HEK293 (cell line): ENCODE results near the gene EVPLL.

Experiments used
- BCL11A ChIP-seq: fragments of 450-650 bp; formaldehyde crosslinking; IDR thresholded peaks from 2 replicates; pipeline ENCODE4 v1.5.1; 2016; ENCODE audit warnings: low read depth, missing biosample characterization, missing genetic modification characterization
- MYNN ChIP-seq: fragments of 450-650 bp; formaldehyde crosslinking; IDR thresholded peaks from 2 replicates; pipeline ENCODE4 v1.5.1; 2016; ENCODE audit warnings: missing biosample characterization, missing genetic modification characterization, borderline replicate concordance
- OVOL3 ChIP-seq: fragments of 450-650 bp; formaldehyde crosslinking; IDR thresholded peaks from 2 replicates; pipeline ENCODE4 v1.5.1; 2016; ENCODE audit warnings: missing biosample characterization, missing genetic modification characterization
- SP3 ChIP-seq: fragments of 450-650 bp; formaldehyde crosslinking; IDR thresholded peaks from 2 replicates; pipeline ENCODE4 v1.5.1; 2016; ENCODE audit warnings: missing biosample characterization, missing genetic modification characterization
- ZBTB7A ChIP-seq: fragments of 450-650 bp; formaldehyde crosslinking; IDR thresholded peaks from 2 replicates; pipeline ENCODE4 v1.5.1; 2016; ENCODE audit warnings: low read depth, missing biosample characterization, missing genetic modification characterization
- ZBTB8A ChIP-seq: fragments of 450-650 bp; formaldehyde crosslinking; IDR thresholded peaks from 2 replicates; pipeline ENCODE4 v1.5.1; 2016; ENCODE audit warnings: missing biosample characterization, missing genetic modification characterization
- ZNF132 ChIP-seq: fragments of 450-650 bp; formaldehyde crosslinking; IDR thresholded peaks from 2 replicates; pipeline ENCODE4 v1.5.1; 2017; ENCODE audit warnings: missing biosample characterization, missing genetic modification characterization, borderline replicate concordance
- ZNF133 ChIP-seq: fragments of 450-650 bp; formaldehyde crosslinking; IDR thresholded peaks from 2 replicates; pipeline ENCODE4 v1.5.1; 2016; ENCODE audit warnings: missing biosample characterization, missing genetic modification characterization
- ZNF138 ChIP-seq: fragments of 450-650 bp; formaldehyde crosslinking; IDR thresholded peaks from 2 replicates; pipeline ENCODE4 v1.5.1; 2016; ENCODE audit warnings: missing biosample characterization, missing genetic modification characterization, borderline replicate concordance
- ZNF214 ChIP-seq: fragments of 450-650 bp; formaldehyde crosslinking; IDR thresholded peaks from 2 replicates; pipeline ENCODE4 v1.5.1; 2017; ENCODE audit warnings: missing biosample characterization, mild to moderate bottlenecking, missing genetic modification characterization, borderline replicate concordance
- ZNF274 ChIP-seq, 2 experiments: fragments of 200-500 bp in 1 of 2; fragments of 450-650 bp in 1 of 2; sonication (Bioruptor generic) in 1 of 2; formaldehyde crosslinking in 1 of 2; IDR thresholded peaks; 2 replicates each; pipeline versions ENCODE4 v1.5.1 to v1.6.1; 2014 to 2016; ENCODE audit warnings: borderline replicate concordance in 1 of 2, inconsistent platforms in 1 of 2, low read length in 1 of 2, missing biosample characterization in 1 of 2, missing genetic modification characterization in 1 of 2
- ZNF324 ChIP-seq: fragments of 450-650 bp; formaldehyde crosslinking; IDR thresholded peaks from 2 replicates; pipeline ENCODE4 v1.5.1; 2016; ENCODE audit warnings: missing biosample characterization, missing genetic modification characterization
- ZNF423 ChIP-seq: fragments of 450-650 bp; formaldehyde crosslinking; IDR thresholded peaks from 2 replicates; pipeline ENCODE4 v1.5.1; 2016; ENCODE audit warnings: missing biosample characterization, missing genetic modification characterization
- ZNF426 ChIP-seq: fragments of 450-650 bp; formaldehyde crosslinking; IDR thresholded peaks from 2 replicates; pipeline ENCODE4 v1.5.1; 2017; ENCODE audit warnings: missing biosample characterization, missing genetic modification characterization, mild to moderate bottlenecking, inconsistent platforms, moderate library complexity
- ZNF433 ChIP-seq: fragments of 450-650 bp; formaldehyde crosslinking; IDR thresholded peaks from 2 replicates; pipeline ENCODE4 v1.5.1; 2016; ENCODE audit warnings: missing biosample characterization, missing genetic modification characterization, low read depth
- ZNF549 ChIP-seq: fragments of 450-650 bp; IDR thresholded peaks from 2 replicates; pipeline ENCODE4 v1.5.1; 2018; ENCODE audit warnings: missing biosample characterization, missing genetic modification characterization, mild to moderate bottlenecking, inconsistent platforms, moderate library complexity
- ZNF560 ChIP-seq: fragments of 450-650 bp; formaldehyde crosslinking; IDR thresholded peaks from 2 replicates; pipeline ENCODE4 v1.5.1; 2017; ENCODE audit warnings: missing biosample characterization, missing genetic modification characterization, borderline replicate concordance
- ZNF658 ChIP-seq: fragments of 450-650 bp; formaldehyde crosslinking; IDR thresholded peaks from 2 replicates; pipeline ENCODE4; 2016; ENCODE audit warnings: missing biosample characterization, missing genetic modification characterization
- ZNF747 ChIP-seq: fragments of 450-650 bp; formaldehyde crosslinking; IDR thresholded peaks from 2 replicates; pipeline ENCODE4 v1.5.1; 2016; ENCODE audit warnings: missing biosample characterization, missing genetic modification characterization
- ZNF830 ChIP-seq: fragments of 450-650 bp; IDR thresholded peaks from 2 replicates; pipeline ENCODE4 v1.5.0; 2018; ENCODE audit warnings: missing biosample characterization, missing genetic modification characterization, low read depth, mild to moderate bottlenecking, moderate library complexity
- ZSCAN16 ChIP-seq: fragments of 450-650 bp; formaldehyde crosslinking; IDR thresholded peaks from 2 replicates; pipeline ENCODE4 v1.5.1; 2016; ENCODE audit warnings: missing biosample characterization, missing genetic modification characterization
- TF ChIP-seq, protein P1 (sequence below): fragments of 450-650 bp; formaldehyde crosslinking; IDR thresholded peaks from 2 replicates; pipeline ENCODE4 v1.5.1; 2016; ENCODE audit warnings: missing biosample characterization, missing genetic modification characterization
- TF ChIP-seq, protein P2 (sequence below): fragments of 450-650 bp; formaldehyde crosslinking; IDR thresholded peaks from 2 replicates; pipeline ENCODE4 v1.5.1; 2016; ENCODE audit warnings: missing biosample characterization, missing genetic modification characterization
- TF ChIP-seq, protein P3 (sequence below): fragments of 450-650 bp; formaldehyde crosslinking; IDR thresholded peaks from 2 replicates; pipeline ENCODE4 v1.5.1; 2016; ENCODE audit warnings: missing biosample characterization, missing genetic modification characterization
- TF ChIP-seq, protein P4 (sequence below): fragments of 450-650 bp; formaldehyde crosslinking; IDR thresholded peaks from 2 replicates; pipeline ENCODE4 v1.5.1; 2016; ENCODE audit warnings: missing biosample characterization, missing genetic modification characterization
- TF ChIP-seq, protein P5 (sequence below): fragments of 450-650 bp; IDR thresholded peaks from 2 replicates; pipeline ENCODE4 v1.5.1; 2018; ENCODE audit warnings: missing biosample characterization, mild to moderate bottlenecking, missing genetic modification characterization
- TF ChIP-seq, protein P6 (sequence below): fragments of 450-650 bp; formaldehyde crosslinking; IDR thresholded peaks from 2 replicates; pipeline ENCODE4 v1.5.1; 2017; ENCODE audit warnings: missing biosample characterization, missing genetic modification characterization

The EVPLL gene

DNA sequence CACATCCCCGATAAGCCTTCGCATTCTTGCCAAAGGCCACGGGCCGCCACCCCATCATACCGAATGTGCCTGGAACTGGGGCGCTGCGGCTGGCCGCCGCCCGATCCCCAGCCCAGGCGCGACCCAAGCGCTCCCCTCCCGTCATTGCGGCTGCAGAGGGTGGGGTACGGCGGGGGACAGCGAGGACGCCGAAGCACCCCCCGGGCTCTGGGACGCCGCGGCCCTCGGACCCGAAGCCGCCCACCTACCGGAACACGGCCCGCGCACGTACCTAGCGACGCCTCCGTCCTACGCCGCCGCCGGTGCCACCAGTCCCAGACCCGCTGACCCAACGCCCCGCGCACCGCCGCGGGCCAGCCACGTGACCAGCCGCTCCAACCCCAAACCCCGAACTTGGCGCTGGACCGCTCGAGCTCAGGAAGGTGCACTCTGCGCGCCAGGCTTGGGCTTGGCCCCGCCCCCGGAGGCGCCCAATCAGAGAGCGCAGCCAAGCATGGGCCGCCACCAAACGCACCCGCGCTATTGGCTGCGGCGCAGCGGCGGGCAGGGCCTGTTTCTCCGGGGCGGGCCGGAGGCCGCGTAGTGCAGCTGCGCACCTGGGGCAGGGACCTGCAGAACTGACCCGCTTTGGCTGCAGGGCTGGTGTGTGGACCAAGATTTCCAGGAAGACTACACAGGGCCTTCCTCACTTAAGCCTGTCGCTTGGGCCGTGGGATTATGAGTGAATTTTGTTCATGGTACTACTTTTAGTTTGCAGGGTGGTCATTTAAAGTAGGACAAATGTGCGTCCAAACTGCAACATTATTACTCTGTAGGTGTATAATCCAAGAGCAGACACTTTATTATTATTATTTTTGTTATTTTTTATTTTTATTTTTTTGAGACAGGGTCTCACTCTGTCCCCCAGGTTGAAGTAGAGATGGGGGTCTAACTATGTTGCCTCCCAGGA, 14.2 kb upstream of the EVPLL start, which contains the start of gene SHMT1 (continued):
- no peak for TF ChIP-seq MYNN (tag by site-specific recombination)
- TF ChIP-seq BCL11A (tag by site-specific recombination) = no peak
- TF ChIP-seq, protein P1, sequence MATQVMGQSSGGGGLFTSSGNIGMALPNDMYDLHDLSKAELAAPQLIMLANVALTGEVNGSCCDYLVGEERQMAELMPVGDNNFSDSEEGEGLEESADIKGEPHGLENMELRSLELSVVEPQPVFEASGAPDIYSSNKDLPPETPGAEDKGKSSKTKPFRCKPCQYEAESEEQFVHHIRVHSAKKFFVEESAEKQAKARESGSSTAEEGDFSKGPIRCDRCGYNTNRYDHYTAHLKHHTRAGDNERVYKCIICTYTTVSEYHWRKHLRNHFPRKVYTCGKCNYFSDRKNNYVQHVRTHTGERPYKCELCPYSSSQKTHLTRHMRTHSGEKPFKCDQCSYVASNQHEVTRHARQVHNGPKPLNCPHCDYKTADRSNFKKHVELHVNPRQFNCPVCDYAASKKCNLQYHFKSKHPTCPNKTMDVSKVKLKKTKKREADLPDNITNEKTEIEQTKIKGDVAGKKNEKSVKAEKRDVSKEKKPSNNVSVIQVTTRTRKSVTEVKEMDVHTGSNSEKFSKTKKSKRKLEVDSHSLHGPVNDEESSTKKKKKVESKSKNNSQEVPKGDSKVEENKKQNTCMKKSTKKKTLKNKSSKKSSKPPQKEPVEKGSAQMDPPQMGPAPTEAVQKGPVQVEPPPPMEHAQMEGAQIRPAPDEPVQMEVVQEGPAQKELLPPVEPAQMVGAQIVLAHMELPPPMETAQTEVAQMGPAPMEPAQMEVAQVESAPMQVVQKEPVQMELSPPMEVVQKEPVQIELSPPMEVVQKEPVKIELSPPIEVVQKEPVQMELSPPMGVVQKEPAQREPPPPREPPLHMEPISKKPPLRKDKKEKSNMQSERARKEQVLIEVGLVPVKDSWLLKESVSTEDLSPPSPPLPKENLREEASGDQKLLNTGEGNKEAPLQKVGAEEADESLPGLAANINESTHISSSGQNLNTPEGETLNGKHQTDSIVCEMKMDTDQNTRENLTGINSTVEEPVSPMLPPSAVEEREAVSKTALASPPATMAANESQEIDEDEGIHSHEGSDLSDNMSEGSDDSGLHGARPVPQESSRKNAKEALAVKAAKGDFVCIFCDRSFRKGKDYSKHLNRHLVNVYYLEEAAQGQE (tag by site-specific recombination) = peak; percentile 45; the same call in 1 of the 2 replicates
- no peak for TF ChIP-seq ZNF426
- TF ChIP-seq ZNF658 (tag by site-specific recombination) = no peak
- TF ChIP-seq ZNF214 (tag by site-specific recombination) = no peak
- no peak for TF ChIP-seq ZNF433
- TF ChIP-seq ZNF423 = no peak
- TF ChIP-seq, protein P2, sequence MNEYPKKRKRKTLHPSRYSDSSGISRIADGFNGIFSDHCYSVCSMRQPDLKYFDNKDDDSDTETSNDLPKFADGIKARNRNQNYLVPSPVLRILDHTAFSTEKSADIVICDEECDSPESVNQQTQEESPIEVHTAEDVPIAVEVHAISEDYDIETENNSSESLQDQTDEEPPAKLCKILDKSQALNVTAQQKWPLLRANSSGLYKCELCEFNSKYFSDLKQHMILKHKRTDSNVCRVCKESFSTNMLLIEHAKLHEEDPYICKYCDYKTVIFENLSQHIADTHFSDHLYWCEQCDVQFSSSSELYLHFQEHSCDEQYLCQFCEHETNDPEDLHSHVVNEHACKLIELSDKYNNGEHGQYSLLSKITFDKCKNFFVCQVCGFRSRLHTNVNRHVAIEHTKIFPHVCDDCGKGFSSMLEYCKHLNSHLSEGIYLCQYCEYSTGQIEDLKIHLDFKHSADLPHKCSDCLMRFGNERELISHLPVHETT (tag by site-specific recombination) = no peak
- TF ChIP-seq, protein P3, sequence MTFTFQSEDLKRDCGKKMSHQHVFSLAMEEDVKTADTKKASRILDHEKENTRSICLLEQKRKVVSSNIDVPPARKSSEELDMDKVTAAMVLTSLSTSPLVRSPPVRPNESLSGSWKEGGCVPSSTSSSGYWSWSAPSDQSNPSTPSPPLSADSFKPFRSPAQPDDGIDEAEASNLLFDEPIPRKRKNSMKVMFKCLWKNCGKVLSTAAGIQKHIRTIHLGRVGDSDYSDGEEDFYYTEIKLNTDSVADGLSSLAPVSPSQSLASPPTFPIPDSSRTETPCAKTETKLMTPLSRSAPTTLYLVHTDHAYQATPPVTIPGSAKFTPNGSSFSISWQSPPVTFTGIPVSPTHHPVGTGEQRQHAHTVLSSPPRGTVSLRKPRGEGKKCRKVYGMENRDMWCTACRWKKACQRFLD (tag by site-specific recombination) = no peak
- no peak for TF ChIP-seq ZNF133 (tag by site-specific recombination)
- TF ChIP-seq, protein P4, sequence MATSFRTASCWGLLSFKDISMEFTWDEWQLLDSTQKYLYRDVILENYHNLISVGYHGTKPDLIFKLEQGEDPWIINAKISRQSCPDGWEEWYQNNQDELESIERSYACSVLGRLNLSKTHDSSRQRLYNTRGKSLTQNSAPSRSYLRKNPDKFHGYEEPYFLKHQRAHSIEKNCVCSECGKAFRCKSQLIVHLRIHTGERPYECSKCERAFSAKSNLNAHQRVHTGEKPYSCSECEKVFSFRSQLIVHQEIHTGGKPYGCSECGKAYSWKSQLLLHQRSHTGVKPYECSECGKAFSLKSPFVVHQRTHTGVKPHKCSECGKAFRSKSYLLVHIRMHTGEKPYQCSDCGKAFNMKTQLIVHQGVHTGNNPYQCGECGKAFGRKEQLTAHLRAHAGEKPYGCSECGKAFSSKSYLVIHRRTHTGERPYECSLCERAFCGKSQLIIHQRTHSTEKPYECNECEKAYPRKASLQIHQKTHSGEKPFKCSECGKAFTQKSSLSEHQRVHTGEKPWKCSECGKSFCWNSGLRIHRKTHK (tag by site-specific recombination) = no peak
- TF ChIP-seq SP3 (tag by site-specific recombination) = peak; percentile 83
- TF ChIP-seq ZBTB7A (tag by site-specific recombination) = 0 out of 2 replicates have a peak, but pooled peaks have one; percentile 31
- no peak for TF ChIP-seq ZNF560 (tag by site-specific recombination)
- TF ChIP-seq OVOL3 (tag by site-specific recombination) = no peak
- TF ChIP-seq ZNF747 (tag by site-specific recombination) = no peak
- TF ChIP-seq ZBTB8A (tag by site-specific recombination) = 0 out of 2 replicates have a peak, but pooled peaks have one; percentile 35
- TF ChIP-seq ZNF132 (tag by site-specific recombination) = no peak
- no peak for TF ChIP-seq ZNF549 (tag by site-specific recombination)
- no peak for TF ChIP-seq ZNF830 (tag by site-specific recombination)
- TF ChIP-seq ZNF274 (IDR thresholded peaks at IDR 0.05; ENCODE audit: low read length) = no peak
- TF ChIP-seq ZNF274 (tag by site-specific recombination; IDR thresholded peaks at IDR 0.05; ENCODE audit: borderline replicate concordance) = no peak
- TF ChIP-seq ZNF138 (tag by site-specific recombination) = no peak
- no peak for TF ChIP-seq ZSCAN16 (tag by site-specific recombination)
- TF ChIP-seq, protein P5, sequence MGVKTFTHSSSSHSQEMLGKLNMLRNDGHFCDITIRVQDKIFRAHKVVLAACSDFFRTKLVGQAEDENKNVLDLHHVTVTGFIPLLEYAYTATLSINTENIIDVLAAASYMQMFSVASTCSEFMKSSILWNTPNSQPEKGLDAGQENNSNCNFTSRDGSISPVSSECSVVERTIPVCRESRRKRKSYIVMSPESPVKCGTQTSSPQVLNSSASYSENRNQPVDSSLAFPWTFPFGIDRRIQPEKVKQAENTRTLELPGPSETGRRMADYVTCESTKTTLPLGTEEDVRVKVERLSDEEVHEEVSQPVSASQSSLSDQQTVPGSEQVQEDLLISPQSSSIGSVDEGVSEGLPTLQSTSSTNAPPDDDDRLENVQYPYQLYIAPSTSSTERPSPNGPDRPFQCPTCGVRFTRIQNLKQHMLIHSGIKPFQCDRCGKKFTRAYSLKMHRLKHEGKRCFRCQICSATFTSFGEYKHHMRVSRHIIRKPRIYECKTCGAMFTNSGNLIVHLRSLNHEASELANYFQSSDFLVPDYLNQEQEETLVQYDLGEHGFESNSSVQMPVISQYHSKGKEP (tag by site-specific recombination) = no peak
- TF ChIP-seq ZNF324 (tag by site-specific recombination) = peak; percentile 17; the same call in 1 of the 2 replicates
- TF ChIP-seq, protein P6, sequence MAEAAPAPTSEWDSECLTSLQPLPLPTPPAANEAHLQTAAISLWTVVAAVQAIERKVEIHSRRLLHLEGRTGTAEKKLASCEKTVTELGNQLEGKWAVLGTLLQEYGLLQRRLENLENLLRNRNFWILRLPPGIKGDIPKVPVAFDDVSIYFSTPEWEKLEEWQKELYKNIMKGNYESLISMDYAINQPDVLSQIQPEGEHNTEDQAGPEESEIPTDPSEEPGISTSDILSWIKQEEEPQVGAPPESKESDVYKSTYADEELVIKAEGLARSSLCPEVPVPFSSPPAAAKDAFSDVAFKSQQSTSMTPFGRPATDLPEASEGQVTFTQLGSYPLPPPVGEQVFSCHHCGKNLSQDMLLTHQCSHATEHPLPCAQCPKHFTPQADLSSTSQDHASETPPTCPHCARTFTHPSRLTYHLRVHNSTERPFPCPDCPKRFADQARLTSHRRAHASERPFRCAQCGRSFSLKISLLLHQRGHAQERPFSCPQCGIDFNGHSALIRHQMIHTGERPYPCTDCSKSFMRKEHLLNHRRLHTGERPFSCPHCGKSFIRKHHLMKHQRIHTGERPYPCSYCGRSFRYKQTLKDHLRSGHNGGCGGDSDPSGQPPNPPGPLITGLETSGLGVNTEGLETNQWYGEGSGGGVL = no peak
